Endometrium (tissue), 2 donors: ENCODE data around the gene RNF126.
"Not testable (repeated sequence)": the region's sequence is repeated elsewhere in the genome, so short reads cannot be mapped to it uniquely, and the experiment has no call there.

Experiments
- FAIRE-seq: peaks from 2 replicates; lab custom pipeline; 2012; peaks lifted over from hg19 to GRCh38; lab: Jason Lieb, UNC
- donor health status: control.
- donor health status: control.

The RNF126 gene

DNA sequence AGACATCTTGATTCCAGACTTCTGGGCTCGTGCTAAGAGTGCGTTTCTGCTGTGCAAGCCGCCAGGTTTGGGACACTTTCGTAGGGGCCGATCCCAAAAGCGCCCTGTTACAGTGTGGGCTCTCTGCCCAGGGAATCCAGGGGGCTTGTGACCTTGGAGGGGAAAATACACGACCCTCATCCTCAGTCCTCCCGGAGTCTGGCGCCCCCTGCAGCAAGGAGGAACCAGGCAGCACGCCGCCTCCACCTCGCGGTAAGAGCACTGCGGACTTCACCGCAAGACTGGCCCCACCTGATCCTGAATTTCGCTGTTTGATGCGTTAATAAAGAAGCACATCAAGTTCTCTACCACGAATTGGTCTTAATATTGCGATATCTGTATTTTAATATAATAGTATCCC lies 34.8 kb downstream of the RNF126 start:
- no peak for FAIRE-seq

DNA sequence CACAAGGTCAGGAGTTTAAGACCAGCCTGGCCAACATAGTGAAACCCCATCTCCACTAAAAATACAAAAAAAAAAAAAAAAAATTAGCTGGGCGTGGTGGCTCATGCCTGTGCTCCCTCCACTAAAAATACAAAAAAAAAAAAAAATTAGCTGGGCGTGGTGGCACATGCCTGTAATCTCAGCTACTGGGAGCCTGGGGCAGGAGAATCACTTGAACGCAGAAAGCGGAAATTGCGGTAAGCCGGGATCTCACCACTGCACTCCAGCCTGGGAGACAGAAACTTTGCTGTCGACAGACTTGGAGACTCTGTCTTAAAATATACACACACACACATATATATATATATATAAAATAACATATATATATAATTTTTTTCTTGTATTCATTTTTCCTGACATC lies 36.4 kb downstream of the RNF126 start:
- not testable (repeated sequence) for FAIRE-seq

DNA sequence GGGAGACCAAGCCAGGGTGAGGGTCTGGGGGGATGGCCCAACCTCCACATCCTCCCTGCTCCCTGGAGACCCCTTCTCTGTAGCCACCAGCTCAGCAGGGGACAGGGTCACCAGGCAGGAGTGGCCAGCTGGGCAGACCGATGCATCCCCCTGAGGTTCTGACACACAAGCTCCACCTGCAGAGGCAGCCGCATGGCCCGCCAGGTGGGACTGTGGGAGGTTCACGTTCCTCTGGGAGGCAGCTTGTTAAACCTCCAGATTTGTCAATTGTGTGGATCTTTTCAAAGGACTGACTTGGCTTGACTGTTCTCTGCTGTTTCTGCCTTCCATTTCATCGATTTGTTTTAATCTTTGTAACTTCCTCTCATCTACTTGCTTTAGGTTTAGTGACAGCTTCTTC lies 37.8 kb downstream of the RNF126 start:
- FAIRE-seq = no peak

DNA sequence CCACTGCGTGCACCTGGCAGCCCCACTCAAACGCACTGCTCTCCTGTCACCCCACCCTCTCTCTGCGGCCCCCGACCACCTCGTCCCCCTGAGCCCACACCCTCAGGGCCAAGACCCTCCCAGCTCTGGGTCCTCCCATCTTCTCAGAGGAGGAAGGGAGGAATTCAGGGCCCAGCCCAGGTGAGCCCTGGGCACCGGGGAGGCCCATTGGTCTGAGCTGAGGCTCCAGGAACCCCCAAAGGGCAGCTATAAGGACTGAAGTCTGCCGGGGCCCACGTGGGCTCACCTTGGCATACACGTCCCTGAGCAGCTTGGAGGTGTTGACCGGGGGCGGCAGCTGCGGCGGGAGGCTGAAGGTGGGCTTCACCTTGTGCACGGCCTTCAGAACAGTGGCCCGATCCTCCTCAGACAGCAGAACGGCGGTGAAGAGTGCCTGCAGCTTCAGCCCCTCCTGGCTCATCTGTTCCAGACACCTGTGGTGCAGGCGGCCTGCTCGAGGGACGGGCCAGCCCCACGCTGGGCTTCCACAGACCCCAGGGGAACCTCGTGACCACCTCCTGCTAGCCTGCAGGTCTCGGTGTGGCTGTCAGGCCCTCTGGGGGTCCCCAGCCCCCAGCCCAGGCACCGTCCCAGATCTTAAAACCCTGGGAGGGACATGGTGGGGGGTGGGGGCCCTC lies 38.4 kb downstream of the RNF126 start:
- no peak for FAIRE-seq

DNA sequence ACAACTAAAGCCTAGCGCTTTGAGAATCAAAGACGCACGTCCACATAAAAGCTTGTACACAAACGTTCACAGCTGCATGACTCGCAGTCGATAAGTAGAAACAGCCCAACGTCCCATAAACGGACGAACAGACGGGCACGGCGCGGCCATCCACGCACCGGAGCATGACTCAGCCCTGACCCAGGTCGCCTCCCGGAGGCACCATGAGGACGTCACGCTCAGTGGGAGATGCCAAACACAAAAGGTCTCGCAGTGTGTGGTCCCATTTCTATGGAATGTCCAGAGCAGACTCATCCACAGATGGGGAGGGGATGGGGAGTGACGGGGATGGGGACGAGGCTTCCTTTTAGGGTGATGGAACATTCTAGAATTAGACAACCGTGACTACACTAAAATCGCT lies 39.0 kb downstream of the RNF126 start:
- FAIRE-seq = peak; percentile 33

DNA sequence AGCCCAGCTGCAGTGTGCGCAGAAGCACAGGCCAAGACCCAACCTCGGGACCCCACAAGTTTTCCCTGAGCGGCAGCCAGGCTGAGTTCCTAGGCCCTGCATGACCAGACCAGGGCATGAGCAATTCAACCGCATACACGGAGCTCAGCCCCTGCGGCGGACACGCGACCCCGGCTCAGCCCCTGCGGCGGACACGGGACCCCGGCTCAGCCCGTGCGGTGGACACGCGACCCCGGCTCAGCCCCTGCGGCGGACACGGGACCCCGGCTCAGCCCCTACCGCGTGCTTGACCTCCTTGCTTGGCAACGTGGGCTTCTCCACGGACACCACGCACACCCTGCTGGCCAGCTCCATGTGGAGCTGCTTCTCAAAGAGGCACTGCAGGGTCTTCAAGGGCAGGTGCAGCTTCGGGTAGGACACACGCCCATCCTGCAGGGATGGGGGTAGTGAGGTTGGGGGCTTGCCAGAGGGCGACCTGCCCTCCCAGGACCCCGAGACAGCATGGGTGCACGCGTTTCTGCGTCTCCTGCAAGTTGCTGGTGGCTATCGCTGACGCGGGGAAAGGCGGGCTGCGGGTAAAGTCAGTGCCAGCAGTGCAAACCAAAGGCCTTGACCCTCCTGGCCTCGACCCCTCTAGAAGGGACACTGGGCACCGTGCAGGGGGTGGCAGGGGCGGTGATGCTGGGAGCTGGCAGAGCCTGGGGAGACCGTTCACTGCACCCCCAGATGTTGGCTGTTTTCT lies 39.7 kb downstream of the RNF126 start:
- no peak for FAIRE-seq

DNA sequence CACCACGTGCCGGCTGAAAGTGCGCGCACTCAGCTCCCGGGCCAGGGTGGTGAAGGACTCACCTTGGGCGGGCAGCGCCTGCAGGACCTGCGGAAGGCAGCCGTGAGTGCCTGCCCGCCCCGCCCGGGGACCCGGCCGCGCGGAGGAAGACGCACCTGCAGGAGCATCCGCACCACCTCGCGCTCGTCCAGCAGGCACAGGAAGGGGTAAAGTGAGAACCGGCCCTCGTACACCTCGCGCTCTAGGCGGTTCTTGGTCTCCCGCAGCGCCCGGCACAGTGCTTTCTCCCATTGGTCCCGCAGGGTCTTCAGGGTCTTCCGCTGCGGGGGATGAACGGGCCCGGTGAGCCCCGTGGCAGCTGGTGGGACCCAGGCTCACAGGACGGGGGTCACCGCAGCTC lies 40.3 kb downstream of the RNF126 start:
- no peak for FAIRE-seq

DNA sequence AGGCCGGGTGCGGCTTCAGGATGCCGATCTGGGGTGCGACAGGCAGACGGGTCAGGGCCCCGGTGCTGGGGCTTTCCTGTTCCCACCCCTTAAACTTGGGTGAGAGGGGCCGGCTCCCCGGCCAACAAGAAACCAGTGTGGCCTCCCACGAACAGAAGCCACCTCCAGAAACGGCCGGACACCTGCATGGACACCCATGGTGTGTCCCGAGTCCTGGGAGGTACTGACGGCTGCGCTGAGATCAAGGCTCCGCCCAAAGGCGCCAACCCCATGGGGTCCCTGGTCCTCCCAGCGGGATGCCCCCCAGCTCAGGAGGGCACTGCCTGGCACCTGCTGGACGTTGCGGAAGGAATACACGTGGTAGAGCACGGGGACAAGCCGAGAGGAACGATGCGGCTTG lies 41.2 kb downstream of the RNF126 start:
- FAIRE-seq = no peak

DNA sequence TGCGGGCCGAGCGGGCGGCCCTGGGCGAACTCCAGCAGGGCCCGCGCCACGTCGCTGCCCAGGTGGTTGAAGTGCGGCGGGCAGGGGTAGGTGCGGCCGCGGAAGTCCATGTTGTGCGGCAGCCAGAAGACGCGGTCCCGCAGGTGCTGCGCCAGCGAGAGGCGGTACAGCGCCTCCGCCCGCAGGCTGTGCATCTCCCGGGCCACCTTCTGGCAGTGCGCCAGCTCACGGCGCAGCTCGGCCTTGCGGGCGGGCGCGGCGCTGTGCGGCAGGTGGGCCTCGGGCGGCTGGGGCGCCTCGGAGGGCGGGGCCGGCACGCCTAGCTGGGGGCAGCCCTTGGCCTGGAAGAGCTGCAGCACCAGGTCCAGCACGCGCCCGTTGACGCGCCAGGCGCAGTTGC lies 41.8 kb downstream of the RNF126 start:
- not testable (repeated sequence) for FAIRE-seq

DNA sequence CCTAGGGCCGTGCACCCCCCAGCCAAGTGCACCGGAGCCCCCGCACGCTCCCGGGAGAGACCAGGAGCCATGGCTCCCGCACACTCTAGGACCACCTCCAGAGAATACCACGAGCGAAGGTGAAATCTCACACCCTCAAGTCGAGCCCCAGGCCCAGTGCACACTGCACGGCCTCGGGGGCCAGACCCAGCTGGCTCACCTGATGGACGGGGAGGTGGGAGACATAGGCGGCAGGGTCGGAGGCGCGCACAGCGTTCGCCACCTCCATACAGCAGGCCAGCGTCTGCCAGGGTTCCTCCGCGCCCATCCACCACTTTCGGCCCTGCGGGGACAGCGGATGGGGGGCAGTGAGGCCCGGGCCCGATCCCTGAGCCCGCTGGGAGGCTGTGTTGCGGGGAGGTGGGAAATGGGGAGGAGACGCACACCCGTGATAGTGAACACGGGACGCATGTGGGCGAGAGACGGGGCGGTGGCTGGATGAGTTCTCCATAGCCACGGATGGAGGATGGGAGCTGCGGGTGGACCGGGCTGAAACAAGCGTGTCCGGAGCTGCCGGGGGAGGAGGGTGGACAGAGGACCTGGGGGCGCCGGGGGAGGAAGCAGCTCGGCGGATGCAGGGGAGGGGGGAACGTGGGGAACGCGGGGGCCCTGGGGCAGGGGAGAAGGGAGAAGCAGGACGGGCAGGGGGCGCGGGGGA lies 42.7 kb downstream of the RNF126 start:
- FAIRE-seq = no peak

DNA sequence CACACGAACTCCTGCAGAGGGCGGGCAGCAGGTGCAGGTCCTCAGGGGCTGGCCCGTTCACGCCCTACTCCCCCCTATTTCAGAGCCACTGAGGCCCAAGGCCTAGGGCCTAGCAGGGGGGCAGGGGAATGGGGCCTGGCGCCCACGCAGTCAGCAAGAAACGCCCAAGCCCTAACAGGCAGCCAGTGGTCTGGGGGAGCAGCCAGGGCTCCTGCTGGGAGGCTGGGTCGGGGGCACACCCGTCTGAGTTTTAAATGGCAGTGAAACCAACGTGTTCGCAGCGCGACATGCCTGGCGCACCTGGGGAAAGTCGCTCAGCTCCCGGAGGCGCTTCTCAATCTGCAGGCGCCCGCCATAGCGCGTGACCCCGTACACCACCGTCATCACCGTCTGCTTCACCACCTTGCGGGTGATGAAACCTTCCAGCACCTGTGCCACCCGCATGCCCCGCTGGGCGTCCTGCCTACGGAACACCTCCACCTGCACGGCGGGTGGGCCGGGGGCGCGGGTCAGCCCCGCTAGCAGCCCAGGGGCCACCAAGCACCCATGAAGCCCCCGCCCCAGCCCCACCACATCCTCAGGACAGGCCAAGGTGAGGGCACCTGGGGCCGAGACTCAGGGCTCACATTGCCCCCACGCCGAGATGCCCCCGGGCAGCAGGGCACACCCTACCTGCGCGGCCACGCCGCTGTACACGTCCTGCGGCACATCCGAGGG lies 43.6 kb downstream of the RNF126 start:
- no peak for FAIRE-seq

DNA sequence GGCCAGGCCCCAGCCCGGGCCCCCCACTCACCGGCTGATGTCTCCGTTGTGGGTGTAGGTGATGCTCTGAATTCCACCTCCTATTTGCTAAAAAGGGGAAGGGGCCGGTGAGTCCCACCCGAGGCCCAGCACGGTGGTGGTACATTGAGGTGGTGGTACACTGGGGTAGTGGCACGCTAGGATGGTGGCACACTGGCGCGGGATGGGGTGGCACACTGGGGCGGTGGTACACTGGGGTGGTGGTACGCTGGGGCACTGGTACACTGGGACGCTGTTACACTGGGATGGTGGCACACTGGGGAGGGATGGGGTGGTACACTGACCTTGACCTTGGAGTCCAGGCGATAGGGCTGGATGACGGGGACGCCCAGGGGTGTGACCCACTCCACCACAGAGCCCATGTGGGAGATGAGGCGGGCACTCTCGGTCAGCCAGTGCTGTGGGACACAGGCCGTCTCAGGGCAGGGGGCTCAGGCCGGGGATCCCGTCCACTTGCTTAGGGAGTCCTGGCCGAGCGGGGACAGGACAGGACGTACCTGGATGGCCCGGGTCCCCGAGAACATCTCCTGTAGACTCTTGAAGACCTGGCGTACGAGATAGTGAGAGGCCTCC lies 44.2 kb downstream of the RNF126 start:
- FAIRE-seq = no peak

DNA sequence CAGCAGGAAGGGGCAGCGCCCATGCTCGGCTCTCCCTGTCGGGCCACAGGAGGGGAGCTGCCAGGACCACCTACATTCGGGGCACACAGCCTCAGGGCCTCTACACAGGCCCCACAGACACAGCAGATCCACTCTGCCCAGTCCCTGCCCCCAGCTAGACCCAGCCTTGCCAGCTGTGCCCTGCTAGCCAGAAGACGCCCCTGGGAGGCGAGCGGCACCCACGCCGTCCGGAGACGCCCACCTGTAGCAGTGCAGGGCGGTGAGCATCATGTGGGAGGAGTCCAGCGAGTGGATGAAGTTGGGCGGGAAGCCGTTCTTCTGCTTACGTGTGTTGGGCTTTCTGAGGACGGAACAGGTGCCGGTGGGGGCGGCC lies 44.8 kb downstream of the RNF126 start:
- no peak for FAIRE-seq

DNA sequence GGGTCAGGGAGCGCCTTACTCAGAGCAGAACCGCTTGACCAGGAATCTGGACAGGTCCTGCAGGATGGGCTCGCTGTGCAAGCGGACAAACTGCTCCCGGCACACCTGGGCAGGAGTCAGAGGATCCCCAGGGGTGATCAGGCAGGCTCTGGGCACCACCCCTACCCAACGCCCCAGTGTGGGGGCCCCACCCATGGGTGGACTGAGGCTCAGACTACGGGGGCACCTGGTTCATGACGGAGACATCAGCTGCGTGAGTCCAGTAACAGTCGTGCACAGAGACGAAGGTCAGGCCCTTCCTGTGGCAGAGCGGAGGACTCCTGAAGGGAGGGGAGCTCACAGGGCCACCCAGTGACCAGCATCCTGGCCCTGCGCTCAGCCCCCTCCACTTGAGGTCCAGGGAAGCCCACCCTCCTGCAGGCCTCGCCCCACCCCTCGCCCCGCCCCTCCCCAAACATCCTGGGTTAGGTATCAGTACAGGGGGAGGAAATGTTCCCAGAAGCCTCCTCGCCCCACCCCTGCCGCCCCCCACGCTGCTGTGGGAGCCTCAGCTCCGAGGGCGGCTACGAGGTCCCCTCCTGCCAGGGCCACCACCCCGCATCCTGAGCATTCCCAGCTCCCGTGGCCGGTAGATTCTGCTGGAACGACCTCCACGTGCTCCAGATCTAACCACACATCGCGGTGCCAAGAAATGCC lies 45.3 kb downstream of the RNF126 start:
- no peak for FAIRE-seq

DNA sequence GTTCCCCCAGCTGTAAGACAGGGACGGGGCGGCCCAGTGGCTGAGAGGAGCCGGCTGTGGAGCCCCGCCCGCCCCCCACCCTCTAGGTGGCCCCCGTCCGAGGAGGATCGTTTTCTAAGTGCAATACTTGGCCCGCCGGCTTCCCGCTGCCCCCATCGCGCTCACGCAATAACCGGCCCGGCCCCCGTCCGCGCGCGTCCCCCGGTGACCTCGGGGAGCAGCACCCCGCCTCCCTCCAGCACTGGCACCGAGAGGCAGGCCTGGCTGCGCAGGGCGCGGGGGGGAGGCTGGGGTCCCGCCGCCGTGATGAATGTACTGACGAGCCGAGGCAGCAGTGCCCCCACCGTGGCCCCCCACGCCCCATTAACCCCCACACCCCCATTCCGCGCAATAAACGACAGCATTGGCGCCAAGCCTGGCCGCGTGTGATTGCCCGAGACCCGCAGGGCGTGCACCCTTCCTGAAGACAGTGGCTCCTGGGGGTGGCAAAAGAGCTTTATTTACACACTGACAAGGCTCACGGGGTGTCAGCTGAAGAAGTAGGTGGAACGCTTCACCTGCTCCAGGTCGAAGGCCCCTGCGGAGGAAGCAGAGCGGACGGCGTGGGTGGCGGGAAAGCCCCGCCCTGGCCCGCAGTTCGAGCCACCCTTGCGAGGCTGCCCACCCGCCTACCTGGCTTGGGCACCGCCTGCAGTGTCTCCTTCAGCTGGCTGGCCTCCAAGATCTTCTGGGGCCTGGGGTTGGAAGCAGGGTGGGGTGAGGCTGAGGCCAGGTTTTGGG lies 46.1 kb downstream of the RNF126 start:
- no peak for FAIRE-seq

DNA sequence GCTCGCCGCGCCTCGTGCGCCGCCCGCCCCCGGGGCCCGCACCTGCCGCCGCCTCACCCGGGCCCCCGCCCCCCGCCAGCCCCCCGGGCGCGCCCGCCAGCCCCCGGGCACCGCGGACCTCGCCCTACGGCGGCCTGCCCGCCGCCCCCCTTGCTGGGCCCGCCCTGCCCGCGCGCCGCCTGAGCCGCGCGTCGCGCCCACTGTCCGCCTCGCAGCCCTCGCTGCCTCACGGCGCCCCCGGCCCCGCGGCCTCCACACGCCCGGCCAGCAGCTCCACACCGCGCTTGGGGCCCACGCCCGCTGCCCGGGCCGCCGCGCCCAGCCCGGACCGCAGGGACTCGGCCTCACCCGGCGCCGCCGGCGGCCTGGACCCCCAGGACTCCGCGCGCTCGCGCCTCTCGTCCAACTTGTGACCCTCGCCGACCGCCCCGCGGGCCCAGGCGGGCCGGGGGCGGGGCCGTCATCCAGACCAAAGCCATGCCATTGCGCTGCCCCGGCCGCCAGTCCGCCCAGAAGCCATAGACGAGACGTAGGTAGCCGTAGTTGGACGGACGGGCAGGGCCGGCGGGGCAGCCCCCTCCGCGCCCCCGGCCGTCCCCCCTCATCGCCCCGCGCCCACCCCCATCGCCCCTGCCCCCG lies 46.8 kb downstream of the RNF126 start:
- no peak for FAIRE-seq

DNA sequence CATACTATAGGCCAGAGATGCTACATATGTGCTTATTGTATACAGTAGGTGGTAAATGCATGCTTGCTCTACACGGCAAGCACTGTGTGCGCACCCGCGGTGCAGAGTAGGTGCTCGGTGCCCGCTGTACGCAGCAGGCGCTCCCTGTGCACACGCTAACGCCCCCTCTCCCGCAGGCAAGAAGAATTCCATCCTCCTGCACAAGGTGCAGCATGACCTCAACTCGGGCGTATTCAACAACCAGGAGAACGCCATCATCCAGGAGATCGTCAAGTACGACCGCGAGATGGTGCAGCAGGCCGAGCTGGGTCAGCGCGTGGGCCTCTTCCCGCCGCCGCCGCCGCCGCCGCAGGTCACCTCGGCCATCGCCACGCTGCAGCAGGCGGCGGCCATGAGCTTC lies 47.4 kb downstream of the RNF126 start:
- no peak for FAIRE-seq

DNA sequence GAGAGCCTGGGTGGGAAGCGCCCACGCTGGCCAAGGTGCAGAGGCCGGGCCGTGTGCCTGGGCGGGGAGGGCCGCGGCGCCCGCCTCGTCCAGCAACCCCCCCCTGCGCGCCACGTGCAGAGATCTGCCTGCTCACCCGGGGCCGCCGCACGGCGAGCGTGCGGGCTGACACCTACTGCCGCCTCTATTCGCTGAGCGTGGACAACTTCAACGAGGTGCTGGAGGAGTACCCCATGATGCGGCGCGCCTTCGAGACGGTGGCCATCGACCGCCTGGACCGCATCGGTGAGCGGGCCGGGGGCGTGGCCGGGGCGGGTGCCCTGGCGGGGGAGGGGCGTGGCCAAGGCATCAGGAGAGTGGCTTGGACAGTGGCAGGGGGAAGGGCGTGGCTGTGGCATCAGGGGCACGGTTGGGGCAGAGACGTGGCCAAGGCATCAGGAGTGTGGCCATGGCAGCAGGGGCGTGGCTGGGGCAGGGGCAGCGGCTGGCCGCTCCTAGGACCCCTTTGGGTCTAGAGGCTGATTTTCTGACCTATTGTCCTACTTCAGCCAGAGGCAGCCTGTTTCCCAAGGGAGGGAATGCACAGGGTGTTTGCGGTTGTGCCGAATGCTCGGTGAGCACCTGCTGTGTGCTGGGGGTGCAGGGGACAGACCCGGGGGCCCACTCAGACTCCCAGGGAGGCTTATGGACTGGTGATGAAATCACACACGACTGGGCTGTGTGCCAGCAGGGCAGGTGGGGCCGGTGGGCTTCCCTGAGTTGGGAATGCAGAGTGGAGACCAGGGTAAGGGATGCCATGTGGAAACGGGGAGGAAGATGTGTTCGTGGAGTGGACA lies 49.1 kb downstream of the RNF126 start:
- FAIRE-seq = no peak

DNA sequence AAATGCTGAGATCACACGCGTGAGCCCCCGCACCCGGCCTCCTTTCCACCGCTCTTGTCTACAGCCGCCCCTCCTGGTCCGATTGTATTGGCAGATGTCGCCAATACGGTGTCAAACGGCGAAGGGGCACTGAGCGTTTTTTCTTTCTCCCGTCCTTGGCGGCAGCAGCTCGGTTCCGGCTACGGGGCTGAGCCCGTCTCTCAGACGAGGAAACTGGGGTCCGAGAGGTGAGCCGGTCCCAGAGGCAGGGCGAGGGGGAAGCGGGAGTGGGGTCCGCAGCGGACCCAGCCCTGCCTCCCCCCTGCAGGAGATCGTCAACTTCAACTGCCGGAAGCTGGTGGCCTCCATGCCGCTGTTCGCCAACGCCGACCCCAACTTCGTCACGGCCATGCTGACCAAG lies 50.1 kb downstream of the RNF126 start:
- no peak for FAIRE-seq

DNA sequence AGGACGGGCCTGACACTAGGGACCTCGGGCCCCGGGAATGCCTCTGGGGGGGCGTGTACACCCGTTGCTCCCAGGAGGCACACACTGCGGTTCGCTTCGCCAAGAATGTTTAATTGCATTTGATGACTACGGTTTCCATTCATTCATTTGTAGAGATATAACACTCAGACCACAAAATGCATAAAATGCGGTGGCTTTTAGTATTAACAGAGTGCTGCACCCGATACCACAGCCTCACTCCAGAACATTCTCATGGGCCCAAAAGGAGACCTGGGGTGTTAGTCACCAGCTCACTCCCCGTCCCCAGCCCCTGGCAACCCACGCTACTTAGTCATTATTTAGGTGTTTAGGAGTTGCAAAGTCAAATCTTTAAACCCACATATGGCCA lies 51.5 kb downstream of the RNF126 start:
- FAIRE-seq = no peak
